IMR-90 (cell line): ENCODE results near the gene CCDC88A.

ENCODE experiments used
- BHLHE40 ChIP-seq: fragments of 150-350 bp; IDR thresholded peaks from 2 replicates; pipeline ENCODE4 v1.6.1; 2016; ENCODE audit warnings: mild to moderate bottlenecking, low read depth, low read length
- CTCF ChIP-seq: conservative IDR thresholded peaks from 2 replicates; pipeline ENCODE4 v1.5.1; 2012; ENCODE audit warnings: mild to moderate bottlenecking, low read depth, low read length, improper control_type of control experiment
- FOS ChIP-seq: fragments of 150-350 bp; IDR thresholded peaks from 2 replicates; pipeline ENCODE4 v1.6.1; 2016; ENCODE audit warnings: low read depth, low read length
- MXI1 ChIP-seq: IDR thresholded peaks from 2 replicates; pipeline ENCODE4 v1.6.1; 2012; ENCODE audit warnings: low read depth, mild to moderate bottlenecking, low read length, moderate library complexity, borderline replicate concordance
- NFE2L2 ChIP-seq: fragments of 150-350 bp; IDR thresholded peaks from 2 replicates; pipeline ENCODE4 v1.6.1; 2016; ENCODE audit warnings: low read depth, mild to moderate bottlenecking, low read length
- POLR2A ChIP-seq: IDR thresholded peaks from 2 replicates; pipeline ENCODE4 v1.6.1; 2012; ENCODE audit warnings: mild to moderate bottlenecking, low read depth, low read length
- RFX5 ChIP-seq: IDR thresholded peaks from 2 replicates; pipeline ENCODE4 v1.8.0; 2012; ENCODE audit warnings: low read depth, mild to moderate bottlenecking, low read length, moderate library complexity

DNA sequence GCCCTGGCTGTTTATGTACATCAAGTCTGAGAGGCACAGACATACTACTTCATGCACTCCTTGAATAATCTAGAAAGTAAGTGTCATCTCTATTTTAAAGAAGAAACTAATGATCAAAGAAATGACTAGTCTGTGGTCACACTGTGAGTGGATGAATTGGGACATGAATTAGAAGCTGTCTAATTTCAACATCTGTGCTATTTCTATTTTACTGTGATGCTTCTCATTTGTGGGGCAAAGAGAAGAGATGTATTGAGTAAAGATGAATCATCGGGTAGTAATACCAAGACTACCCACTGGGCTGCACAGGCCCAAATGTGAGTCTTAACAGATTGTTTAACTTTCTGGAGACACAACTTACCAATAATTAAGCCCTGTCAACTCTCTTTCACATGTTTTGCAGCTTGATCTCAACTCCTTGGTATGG lies 108.2 kb downstream of the CCDC88A start:
- no peak for TF ChIP-seq NFE2L2
- peak; percentile 34 for TF ChIP-seq CTCF
- peak; percentile 23; the same call in 1 of the 2 replicates for TF ChIP-seq FOS
- no peak for TF ChIP-seq MXI1
- no peak for TF ChIP-seq BHLHE40
- TF ChIP-seq POLR2A: no peak
- no peak for TF ChIP-seq RFX5
